GM23338 (cell line): ENCODE measurements around the gene LSM5. TPM values are rescaled to one million over a fixed set of nuclear protein-coding genes. Genes with fewer than 3 reads are reported as not detected.

Experiments used
- ATAC-seq: fragments of 200-7000 bp; cut with Tn5 transposase; 3 replicates; pipeline ENCODE4 v1.9.1; 2020
- DNase-seq: peaks from one replicate; pipeline ENCODE4 v3.0.0-alpha.2; 2015; ENCODE audit warnings: low spot score
- H2AFZ ChIP-seq: fragments of 200-600 bp; sonication (generic); 2 replicates; pipeline ENCODE4 v1.8.0; 2016; ENCODE audit warnings: antibody characterized with exemption, mild to moderate bottlenecking, moderate library complexity
- H3F3A ChIP-seq: fragments of 200-600 bp; sonication (generic); replicated peaks from 2 replicates; pipeline ENCODE4 v1.8.0; 2017; ENCODE audit warnings: antibody characterized with exemption, mixed run types, low read depth
- H3K27ac ChIP-seq: fragments of 200-600 bp; sonication (generic); 2 replicates; pipeline ENCODE4 v1.6.1; 2016; ENCODE audit warnings: low read depth
- H3K27me3 ChIP-seq: fragments of 200-600 bp; sonication (generic); 2 replicates; pipeline ENCODE4 v1.8.0; 2016; ENCODE audit warnings: mild to moderate bottlenecking, mixed run types, moderate library complexity; ENCODE audit not compliant: insufficient read depth
- H3K36me3 ChIP-seq: fragments of 200-600 bp; sonication (generic); 2 replicates; pipeline ENCODE4 v1.8.0; 2016; ENCODE audit warnings: mild to moderate bottlenecking; ENCODE audit not compliant: insufficient read depth
- H3K4me1 ChIP-seq: fragments of 200-600 bp; sonication (generic); 2 replicates; pipeline ENCODE4 v1.8.0; 2016; ENCODE audit warnings: mild to moderate bottlenecking, moderate library complexity; ENCODE audit not compliant: insufficient read depth
- H3K4me2 ChIP-seq: fragments of 200-600 bp; sonication (generic); 2 replicates; pipeline ENCODE4 v1.7.1; 2017; ENCODE audit warnings: mixed run types
- H3K4me3 ChIP-seq: fragments of 200-600 bp; sonication (generic); 2 replicates; pipeline ENCODE4 v1.6.1; 2016; ENCODE audit warnings: mixed run types
- H3K79me2 ChIP-seq: fragments of 200-600 bp; sonication (generic); replicated peaks from 2 replicates; pipeline ENCODE4 v1.8.0; 2017; ENCODE audit warnings: mild to moderate bottlenecking; ENCODE audit not compliant: insufficient read depth
- H3K9me2 ChIP-seq: fragments of 200-600 bp; sonication (generic); 2 replicates; pipeline ENCODE4 v1.8.0; 2017; ENCODE audit not compliant: insufficient read depth
- H4K20me1 ChIP-seq: fragments of 200-600 bp; sonication (generic); replicated peaks from 2 replicates; pipeline ENCODE4 v1.8.0; 2017; ENCODE audit warnings: mild to moderate bottlenecking; ENCODE audit not compliant: insufficient read depth
- H3K27ac Mint-ChIP-seq: 2 replicates; pipeline ENCODE4 v1.8.0; 2020; ENCODE audit warnings: inconsistent platforms, mild to moderate bottlenecking, moderate library complexity, mixed read lengths
- H3K27me3 Mint-ChIP-seq: 3 replicates; pipeline ENCODE4 v1.8.0; 2022; ENCODE audit warnings: low read depth, mild to moderate bottlenecking, moderate library complexity, mixed read lengths, inconsistent platforms; ENCODE audit not compliant: insufficient read depth, poor library complexity
- H3K36me3 Mint-ChIP-seq: 3 replicates; pipeline ENCODE4 v1.8.0; 2021; ENCODE audit warnings: low read depth, mild to moderate bottlenecking, inconsistent platforms, moderate library complexity, mixed read lengths
- H3K4me1 Mint-ChIP-seq: 3 replicates; pipeline ENCODE4 v1.8.0; 2020; ENCODE audit warnings: mild to moderate bottlenecking, inconsistent platforms, mixed read lengths
- H3K4me3 Mint-ChIP-seq: 3 replicates; pipeline ENCODE4 v1.8.0; 2021; ENCODE audit warnings: moderate library complexity, mild to moderate bottlenecking, inconsistent platforms, mixed read lengths
- H3K9me3 Mint-ChIP-seq: 3 replicates; pipeline ENCODE4 v1.8.0; 2020; ENCODE audit warnings: moderate library complexity, mild to moderate bottlenecking, inconsistent platforms, mixed read lengths
- CREB1 ChIP-seq: fragments of 250-450 bp; sonication (Bioruptor Pico); IDR thresholded peaks from 2 replicates; pipeline ENCODE4 v1.5.0; 2020; ENCODE audit warnings: low read depth, mild to moderate bottlenecking, moderate library complexity
- EZH2 ChIP-seq: fragments of 200-600 bp; sonication (generic); IDR thresholded peaks from one replicate; pipeline ENCODE4 v1.8.0; 2017; ENCODE audit warnings: antibody characterized with exemption, mild to moderate bottlenecking, low read depth; ENCODE audit not compliant: unreplicated experiment
- EZH2phosphoT487 ChIP-seq: fragments of 200-600 bp; sonication (generic); IDR thresholded peaks from one replicate; pipeline ENCODE4 v1.8.1; 2018; ENCODE audit warnings: antibody characterized with exemption; ENCODE audit not compliant: unreplicated experiment
- POLR2AphosphoS5 ChIP-seq: IDR thresholded peaks from 2 replicates; pipeline ENCODE4 v1.6.1; 2016; ENCODE audit warnings: antibody characterized with exemption, low read depth
- STAT1 ChIP-seq: IDR thresholded peaks from one replicate; pipeline ENCODE4 v1.6.1; 2016; ENCODE audit warnings: antibody characterized with exemption; ENCODE audit not compliant: unreplicated experiment
- ZNF114 ChIP-seq: fragments of 250-450 bp; sonication (Bioruptor Pico); IDR thresholded peaks from 2 replicates; pipeline ENCODE4 v1.5.0; 2020; ENCODE audit warnings: mild to moderate bottlenecking, moderate library complexity
- ZNF331 ChIP-seq: fragments of 250-450 bp; sonication (Bioruptor Pico); IDR thresholded peaks from 2 replicates; pipeline ENCODE4 v1.5.0; 2020; ENCODE audit warnings: low read depth, mild to moderate bottlenecking, moderate library complexity
- polyA plus RNA-seq: library from polyadenylated mRNA; unstranded; fragments of >200 nt; fragmentation: Nextera tagmentation; extraction: Ambion mirVana; gene quantifications from 2 replicates; pipeline ENCODE4 v1.2.1, GENCODE V29; 2016
- total RNA-seq: library from RNA; depleted of rRNA; stranded (reverse); fragments of >200 nt; shearing (Covaris generic); gene quantifications from 2 replicates; pipeline ENCODE4 v1.2.3, GENCODE V29; 2014
- TF ChIP-seq, protein P1 (sequence below): fragments of 250-450 bp; sonication (Bioruptor Pico); IDR thresholded peaks from 2 replicates; pipeline ENCODE4 v1.5.0; 2020; ENCODE audit warnings: mild to moderate bottlenecking, moderate library complexity
- TF ChIP-seq, protein P2 (sequence below), 2 experiments: fragments of 200-600 bp in 1 of 2; sonication (generic) in 1 of 2; conservative IDR thresholded peaks; 2 replicates each; pipeline versions ENCODE4 v1.5.1 to v1.6.1; 2016 to 2017; ENCODE audit warnings: antibody characterized with exemption in 2 of 2, low read depth in 2 of 2, mild to moderate bottlenecking in 2 of 2, moderate library complexity in 1 of 2
- TF ChIP-seq, protein P3 (sequence below): IDR thresholded peaks from 2 replicates; pipeline ENCODE4 v1.6.1; 2016; ENCODE audit warnings: antibody characterized with exemption
- TF ChIP-seq, protein P4 (sequence below): IDR thresholded peaks from one replicate; pipeline ENCODE4 v1.6.1; 2018; ENCODE audit warnings: antibody characterized with exemption; ENCODE audit not compliant: unreplicated experiment

Gene LSM5
- total and polyA plus RNA-seq, 2 experiments from 2014 or later, result 56.6 to 469 TPM

DNA sequence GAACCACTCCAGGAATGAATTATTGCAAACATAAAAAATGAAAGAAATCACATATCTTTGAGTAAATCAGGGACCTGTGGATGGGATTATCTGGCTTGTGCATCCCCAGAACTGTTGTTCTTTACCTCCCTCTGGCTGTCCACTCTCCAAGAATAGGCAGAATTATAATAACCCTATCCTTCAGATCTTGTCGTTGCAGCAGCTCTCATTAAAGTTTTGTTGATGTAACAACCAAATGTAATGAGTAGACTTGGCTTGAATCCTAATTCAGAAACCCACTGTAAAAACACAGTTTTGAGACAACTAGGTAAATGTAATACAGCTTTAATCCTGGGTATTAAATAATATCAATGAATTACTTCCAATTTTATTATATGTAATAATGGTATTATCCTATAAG, 16.2 kb downstream of the LSM5 start (continued):
- TF ChIP-seq, protein P1, sequence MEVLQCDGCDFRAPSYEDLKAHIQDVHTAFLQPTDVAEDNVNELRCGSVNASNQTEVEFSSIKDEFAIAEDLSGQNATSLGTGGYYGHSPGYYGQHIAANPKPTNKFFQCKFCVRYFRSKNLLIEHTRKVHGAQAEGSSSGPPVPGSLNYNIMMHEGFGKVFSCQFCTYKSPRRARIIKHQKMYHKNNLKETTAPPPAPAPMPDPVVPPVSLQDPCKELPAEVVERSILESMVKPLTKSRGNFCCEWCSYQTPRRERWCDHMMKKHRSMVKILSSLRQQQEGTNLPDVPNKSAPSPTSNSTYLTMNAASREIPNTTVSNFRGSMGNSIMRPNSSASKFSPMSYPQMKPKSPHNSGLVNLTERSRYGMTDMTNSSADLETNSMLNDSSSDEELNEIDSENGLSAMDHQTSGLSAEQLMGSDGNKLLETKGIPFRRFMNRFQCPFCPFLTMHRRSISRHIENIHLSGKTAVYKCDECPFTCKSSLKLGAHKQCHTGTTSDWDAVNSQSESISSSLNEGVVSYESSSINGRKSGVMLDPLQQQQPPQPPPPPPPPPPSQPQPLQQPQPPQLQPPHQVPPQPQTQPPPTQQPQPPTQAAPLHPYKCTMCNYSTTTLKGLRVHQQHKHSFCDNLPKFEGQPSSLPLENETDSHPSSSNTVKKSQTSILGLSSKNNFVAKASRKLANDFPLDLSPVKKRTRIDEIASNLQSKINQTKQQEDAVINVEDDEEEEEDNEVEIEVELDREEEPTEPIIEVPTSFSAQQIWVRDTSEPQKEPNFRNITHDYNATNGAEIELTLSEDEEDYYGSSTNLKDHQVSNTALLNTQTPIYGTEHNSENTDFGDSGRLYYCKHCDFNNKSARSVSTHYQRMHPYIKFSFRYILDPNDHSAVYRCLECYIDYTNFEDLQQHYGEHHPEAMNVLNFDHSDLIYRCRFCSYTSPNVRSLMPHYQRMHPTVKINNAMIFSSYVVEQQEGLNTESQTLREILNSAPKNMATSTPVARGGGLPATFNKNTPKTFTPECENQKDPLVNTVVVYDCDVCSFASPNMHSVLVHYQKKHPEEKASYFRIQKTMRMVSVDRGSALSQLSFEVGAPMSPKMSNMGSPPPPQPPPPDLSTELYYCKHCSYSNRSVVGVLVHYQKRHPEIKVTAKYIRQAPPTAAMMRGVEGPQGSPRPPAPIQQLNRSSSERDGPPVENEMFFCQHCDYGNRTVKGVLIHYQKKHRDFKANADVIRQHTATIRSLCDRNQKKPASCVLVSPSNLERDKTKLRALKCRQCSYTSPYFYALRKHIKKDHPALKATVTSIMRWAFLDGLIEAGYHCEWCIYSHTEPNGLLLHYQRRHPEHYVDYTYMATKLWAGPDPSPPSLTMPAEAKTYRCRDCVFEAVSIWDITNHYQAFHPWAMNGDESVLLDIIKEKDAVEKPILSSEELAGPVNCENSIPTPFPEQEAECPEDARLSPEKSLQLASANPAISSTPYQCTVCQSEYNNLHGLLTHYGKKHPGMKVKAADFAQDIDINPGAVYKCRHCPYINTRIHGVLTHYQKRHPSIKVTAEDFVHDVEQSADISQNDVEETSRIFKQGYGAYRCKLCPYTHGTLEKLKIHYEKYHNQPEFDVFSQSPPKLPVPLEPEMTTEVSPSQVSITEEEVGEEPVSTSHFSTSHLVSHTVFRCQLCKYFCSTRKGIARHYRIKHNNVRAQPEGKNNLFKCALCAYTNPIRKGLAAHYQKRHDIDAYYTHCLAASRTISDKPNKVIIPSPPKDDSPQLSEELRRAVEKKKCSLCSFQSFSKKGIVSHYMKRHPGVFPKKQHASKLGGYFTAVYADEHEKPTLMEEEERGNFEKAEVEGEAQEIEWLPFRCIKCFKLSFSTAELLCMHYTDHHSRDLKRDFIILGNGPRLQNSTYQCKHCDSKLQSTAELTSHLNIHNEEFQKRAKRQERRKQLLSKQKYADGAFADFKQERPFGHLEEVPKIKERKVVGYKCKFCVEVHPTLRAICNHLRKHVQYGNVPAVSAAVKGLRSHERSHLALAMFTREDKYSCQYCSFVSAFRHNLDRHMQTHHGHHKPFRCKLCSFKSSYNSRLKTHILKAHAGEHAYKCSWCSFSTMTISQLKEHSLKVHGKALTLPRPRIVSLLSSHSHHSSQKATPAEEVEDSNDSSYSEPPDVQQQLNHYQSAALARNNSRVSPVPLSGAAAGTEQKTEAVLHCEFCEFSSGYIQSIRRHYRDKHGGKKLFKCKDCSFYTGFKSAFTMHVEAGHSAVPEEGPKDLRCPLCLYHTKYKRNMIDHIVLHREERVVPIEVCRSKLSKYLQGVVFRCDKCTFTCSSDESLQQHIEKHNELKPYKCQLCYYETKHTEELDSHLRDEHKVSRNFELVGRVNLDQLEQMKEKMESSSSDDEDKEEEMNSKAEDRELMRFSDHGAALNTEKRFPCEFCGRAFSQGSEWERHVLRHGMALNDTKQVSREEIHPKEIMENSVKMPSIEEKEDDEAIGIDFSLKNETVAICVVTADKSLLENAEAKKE (CRISPR knock-in tag), result no peak
- no peak for TF ChIP-seq EZH2phosphoT487
- no peak for TF ChIP-seq ZNF114 (CRISPR knock-in tag)

DNA sequence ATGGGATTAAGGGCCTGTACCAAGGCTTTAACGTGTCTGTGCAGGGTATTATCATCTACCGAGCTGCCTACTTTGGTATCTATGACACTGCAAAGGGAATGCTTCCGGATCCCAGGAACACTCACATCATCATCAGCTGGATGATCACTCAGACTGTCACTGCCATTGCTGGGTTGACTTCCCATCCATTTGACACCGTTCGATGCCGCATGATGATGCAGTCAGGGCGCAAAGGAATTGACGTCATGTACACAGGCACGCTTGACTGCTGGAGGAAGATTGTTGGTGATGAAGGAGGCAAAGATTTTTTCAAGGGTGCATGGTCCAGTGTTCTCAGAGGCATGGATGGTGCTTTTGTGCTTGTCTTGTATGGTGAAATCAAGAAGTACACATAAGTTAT, 18.2 kb downstream of the LSM5 start:
- no peaks in the 10 kb centered on the region for H3F3A ChIP-seq
- Mint-ChIP-seq H3K4me3 (no peak overlapping the region), H3K9me3 (peaks cover 6% of the 10 kb centered on the region; the same call in 2 of the 3 replicates), H3K27me3 (peaks cover 2% of the 10 kb centered on the region), H3K36me3 (peaks cover 2% of the 10 kb centered on the region; the same call in 1 of the 3 replicates), H3K4me1 (no peaks in the 10 kb centered on the region), H3K27ac (no peak overlapping the region)
- no peaks in the 10 kb centered on the region for H3K79me2 ChIP-seq
- H2AFZ ChIP-seq, result no peak overlapping the region
- no peak overlapping the region for H3K4me3 ChIP-seq
- H3K27me3 ChIP-seq, result no peaks in the 10 kb centered on the region
- H4K20me1 ChIP-seq, result no peaks in the 10 kb centered on the region
- ATAC-seq, result no peak
- no peak for DNase-seq
- H3K9me2 ChIP-seq, result no peaks in the 10 kb centered on the region
- no peaks in the 10 kb centered on the region for H3K36me3 ChIP-seq
- H3K27ac ChIP-seq, result no peak overlapping the region
- H3K4me1 ChIP-seq, result no peaks in the 10 kb centered on the region
- no peak overlapping the region for H3K4me2 ChIP-seq
- TF ChIP-seq ZNF331 (CRISPR knock-in tag), result no peak
- TF ChIP-seq, protein P2, sequence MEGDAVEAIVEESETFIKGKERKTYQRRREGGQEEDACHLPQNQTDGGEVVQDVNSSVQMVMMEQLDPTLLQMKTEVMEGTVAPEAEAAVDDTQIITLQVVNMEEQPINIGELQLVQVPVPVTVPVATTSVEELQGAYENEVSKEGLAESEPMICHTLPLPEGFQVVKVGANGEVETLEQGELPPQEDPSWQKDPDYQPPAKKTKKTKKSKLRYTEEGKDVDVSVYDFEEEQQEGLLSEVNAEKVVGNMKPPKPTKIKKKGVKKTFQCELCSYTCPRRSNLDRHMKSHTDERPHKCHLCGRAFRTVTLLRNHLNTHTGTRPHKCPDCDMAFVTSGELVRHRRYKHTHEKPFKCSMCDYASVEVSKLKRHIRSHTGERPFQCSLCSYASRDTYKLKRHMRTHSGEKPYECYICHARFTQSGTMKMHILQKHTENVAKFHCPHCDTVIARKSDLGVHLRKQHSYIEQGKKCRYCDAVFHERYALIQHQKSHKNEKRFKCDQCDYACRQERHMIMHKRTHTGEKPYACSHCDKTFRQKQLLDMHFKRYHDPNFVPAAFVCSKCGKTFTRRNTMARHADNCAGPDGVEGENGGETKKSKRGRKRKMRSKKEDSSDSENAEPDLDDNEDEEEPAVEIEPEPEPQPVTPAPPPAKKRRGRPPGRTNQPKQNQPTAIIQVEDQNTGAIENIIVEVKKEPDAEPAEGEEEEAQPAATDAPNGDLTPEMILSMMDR (conservative IDR thresholded peaks at IDR 0.05; ENCODE audit: low read depth in 2 of 2), result no peak
- no peak for TF ChIP-seq POLR2AphosphoS5
- TF ChIP-seq EZH2phosphoT487, result no peak
- TF ChIP-seq EZH2, result no peak
- TF ChIP-seq CREB1 (CRISPR knock-in tag), result no peak
- TF ChIP-seq, protein P3, sequence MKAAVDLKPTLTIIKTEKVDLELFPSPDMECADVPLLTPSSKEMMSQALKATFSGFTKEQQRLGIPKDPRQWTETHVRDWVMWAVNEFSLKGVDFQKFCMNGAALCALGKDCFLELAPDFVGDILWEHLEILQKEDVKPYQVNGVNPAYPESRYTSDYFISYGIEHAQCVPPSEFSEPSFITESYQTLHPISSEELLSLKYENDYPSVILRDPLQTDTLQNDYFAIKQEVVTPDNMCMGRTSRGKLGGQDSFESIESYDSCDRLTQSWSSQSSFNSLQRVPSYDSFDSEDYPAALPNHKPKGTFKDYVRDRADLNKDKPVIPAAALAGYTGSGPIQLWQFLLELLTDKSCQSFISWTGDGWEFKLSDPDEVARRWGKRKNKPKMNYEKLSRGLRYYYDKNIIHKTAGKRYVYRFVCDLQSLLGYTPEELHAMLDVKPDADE, result no peak
- TF ChIP-seq STAT1, result no peak
- TF ChIP-seq, protein P4, sequence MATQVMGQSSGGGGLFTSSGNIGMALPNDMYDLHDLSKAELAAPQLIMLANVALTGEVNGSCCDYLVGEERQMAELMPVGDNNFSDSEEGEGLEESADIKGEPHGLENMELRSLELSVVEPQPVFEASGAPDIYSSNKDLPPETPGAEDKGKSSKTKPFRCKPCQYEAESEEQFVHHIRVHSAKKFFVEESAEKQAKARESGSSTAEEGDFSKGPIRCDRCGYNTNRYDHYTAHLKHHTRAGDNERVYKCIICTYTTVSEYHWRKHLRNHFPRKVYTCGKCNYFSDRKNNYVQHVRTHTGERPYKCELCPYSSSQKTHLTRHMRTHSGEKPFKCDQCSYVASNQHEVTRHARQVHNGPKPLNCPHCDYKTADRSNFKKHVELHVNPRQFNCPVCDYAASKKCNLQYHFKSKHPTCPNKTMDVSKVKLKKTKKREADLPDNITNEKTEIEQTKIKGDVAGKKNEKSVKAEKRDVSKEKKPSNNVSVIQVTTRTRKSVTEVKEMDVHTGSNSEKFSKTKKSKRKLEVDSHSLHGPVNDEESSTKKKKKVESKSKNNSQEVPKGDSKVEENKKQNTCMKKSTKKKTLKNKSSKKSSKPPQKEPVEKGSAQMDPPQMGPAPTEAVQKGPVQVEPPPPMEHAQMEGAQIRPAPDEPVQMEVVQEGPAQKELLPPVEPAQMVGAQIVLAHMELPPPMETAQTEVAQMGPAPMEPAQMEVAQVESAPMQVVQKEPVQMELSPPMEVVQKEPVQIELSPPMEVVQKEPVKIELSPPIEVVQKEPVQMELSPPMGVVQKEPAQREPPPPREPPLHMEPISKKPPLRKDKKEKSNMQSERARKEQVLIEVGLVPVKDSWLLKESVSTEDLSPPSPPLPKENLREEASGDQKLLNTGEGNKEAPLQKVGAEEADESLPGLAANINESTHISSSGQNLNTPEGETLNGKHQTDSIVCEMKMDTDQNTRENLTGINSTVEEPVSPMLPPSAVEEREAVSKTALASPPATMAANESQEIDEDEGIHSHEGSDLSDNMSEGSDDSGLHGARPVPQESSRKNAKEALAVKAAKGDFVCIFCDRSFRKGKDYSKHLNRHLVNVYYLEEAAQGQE, result no peak
